BLaER1 (cell line): ENCODE measurements around the gene PGAM2.

ENCODE experiments used
- H3K27ac ChIP-seq: shearing (Covaris generic); formaldehyde crosslinking; 2 replicates; pipeline ENCODE4 v1.8.1; 2022
- H3K27me3 ChIP-seq: shearing (Covaris generic); formaldehyde crosslinking; 2 replicates; pipeline ENCODE4 v1.8.1; 2022
- H3K36me3 ChIP-seq: shearing (Covaris generic); formaldehyde crosslinking; 2 replicates; pipeline ENCODE4 v1.8.1; 2022
- H3K4me1 ChIP-seq: shearing (Covaris generic); formaldehyde crosslinking; 2 replicates; pipeline ENCODE4 v1.8.1; 2022
- H3K4me2 ChIP-seq: shearing (Covaris generic); formaldehyde crosslinking; 2 replicates; pipeline ENCODE4 v1.8.1; 2022
- H3K4me3 ChIP-seq: shearing (Covaris generic); formaldehyde crosslinking; 2 replicates; pipeline ENCODE4 v1.8.1; 2022
- H3K9ac ChIP-seq: shearing (Covaris generic); formaldehyde crosslinking; 2 replicates; pipeline ENCODE4 v1.8.1; 2022
- H3K9me3 ChIP-seq: shearing (Covaris generic); formaldehyde crosslinking; 2 replicates; pipeline ENCODE4 v1.8.1; 2022
- H4K20me1 ChIP-seq: shearing (Covaris generic); formaldehyde crosslinking; 2 replicates; pipeline ENCODE4 v1.8.1; 2022
- Cebpa-rat ChIP-seq: shearing (Covaris generic); IDR thresholded peaks from 2 replicates; pipeline ENCODE4 v1.8.1; 2022

Gene PGAM2

DNA sequence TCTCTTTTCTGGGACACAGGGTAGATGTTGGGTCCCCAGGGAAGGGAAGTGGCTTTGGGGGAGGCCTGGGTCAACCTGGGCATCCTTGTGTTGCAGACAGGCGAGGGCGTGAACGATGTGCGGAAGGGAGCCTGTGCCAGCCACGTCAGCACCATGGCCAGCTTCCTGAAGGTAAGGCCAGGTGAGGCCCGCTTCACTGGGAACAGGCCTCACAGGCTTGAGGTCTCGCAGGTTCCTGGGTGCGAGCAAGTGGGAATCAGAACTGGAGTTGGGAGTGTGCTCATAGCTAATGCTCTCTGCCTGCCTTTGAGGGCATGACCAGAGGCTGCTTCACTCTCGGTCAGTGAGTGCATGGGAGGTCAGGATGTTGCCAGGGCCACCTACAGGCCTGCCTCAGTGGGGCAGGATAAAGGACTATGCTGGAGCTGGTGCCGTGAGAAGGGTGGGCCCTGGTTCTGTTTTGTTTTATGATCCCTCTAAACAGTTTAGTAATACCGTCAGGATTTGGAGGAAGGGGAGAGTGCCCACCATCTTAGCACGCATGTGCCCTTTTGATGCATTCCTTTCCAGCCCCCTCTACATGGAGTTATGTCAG, 12.5 kb downstream of the PGAM2 start:
- no peak overlapping the region for H3K4me3 ChIP-seq
- H3K9me3 ChIP-seq, result no peaks in the 10 kb centered on the region
- 0 out of 2 replicates have a peak overlapping the region, but pooled peaks have one; percentile 4 for H3K27ac ChIP-seq
- H3K4me1 ChIP-seq, result peaks cover 58% of the 10 kb centered on the region
- H3K27me3 ChIP-seq, result no peaks in the 10 kb centered on the region
- peaks cover 100% of the 10 kb centered on the region for H3K36me3 ChIP-seq
- no peak overlapping the region for H3K9ac ChIP-seq
- TF ChIP-seq Cebpa-rat, result no peak
- H3K4me2 ChIP-seq, result peak overlapping the region; percentile 21
- H4K20me1 ChIP-seq, result peaks cover 69% of the 10 kb centered on the region

DNA sequence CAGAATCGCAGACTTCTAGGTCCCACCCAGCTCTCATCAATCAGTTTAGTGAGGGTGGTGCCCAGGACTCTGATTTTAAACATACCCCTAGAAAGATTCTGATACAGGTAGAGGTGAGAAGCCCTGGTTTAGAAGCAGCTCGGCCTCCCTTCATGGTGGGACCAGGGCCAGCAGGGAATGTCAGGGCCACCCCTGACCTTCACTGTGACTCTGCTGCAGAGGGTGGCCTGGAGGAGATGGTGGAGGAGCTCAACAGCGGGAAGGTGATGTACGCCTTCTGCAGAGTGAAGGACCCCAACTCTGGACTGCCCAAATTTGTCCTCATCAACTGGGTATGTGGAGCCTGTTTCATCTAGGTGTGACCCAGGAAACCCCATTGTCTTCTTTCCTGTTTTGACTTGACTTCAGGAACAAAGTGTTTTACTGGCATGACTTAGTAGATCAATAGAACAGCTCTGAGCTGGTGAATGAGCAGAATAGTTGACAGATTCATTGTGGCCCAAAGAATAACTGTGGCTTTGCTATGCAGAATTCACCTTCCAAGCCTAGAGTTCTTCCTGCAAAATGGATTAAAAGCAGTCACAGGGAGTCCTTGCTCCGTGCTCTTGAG, 13.7 kb downstream of the PGAM2 start:
- peaks cover 58% of the 10 kb centered on the region for H3K4me1 ChIP-seq
- H3K4me3 ChIP-seq, result no peak overlapping the region
- no peaks in the 10 kb centered on the region for H3K27me3 ChIP-seq
- no peak overlapping the region for H3K27ac ChIP-seq
- H3K9me3 ChIP-seq, result no peaks in the 10 kb centered on the region
- peak overlapping the region; percentile 21; the same call in 1 of the 2 replicates for H3K4me2 ChIP-seq
- peaks cover 73% of the 10 kb centered on the region for H4K20me1 ChIP-seq
- peaks cover 96% of the 10 kb centered on the region for H3K36me3 ChIP-seq
- no peak for TF ChIP-seq Cebpa-rat
- no peak overlapping the region for H3K9ac ChIP-seq

DNA sequence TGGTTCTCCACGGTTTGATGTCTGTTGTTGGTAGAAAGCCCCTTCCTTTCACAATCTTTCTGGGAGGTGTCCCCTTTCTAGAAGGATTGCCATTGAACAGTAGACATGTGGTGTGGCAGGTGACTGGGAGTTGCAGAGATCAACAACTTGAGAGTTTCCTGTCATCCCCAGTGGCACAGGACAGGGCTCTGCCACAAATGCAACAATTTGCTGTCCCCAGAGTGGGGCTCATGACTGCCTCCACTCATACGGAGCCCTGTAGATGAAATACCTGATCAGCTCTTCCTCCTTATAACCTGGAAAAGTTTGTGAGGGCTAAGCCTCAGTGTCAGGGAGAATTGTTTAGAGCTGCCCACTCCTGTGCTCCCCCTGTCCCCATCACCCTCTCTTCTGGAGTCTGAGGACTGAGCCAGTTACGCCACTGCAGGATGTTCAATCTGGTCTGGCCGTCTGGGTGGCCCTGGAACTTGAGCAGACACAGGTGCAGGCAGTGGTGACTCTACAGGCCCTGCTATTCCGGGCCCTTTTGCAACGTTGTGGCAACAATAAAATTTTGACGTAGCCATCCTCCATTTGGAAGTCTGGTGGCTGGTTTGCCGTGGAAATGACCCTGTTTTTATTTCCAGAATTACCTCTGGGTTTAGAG, 14.3 kb downstream of the PGAM2 start:
- peak overlapping the region; percentile 9 for H3K4me2 ChIP-seq
- H4K20me1 ChIP-seq, result peaks cover 73% of the 10 kb centered on the region
- H3K4me3 ChIP-seq, result no peak overlapping the region
- H3K27me3 ChIP-seq, result no peaks in the 10 kb centered on the region
- H3K9me3 ChIP-seq, result no peaks in the 10 kb centered on the region
- TF ChIP-seq Cebpa-rat, result no peak
- peaks cover 64% of the 10 kb centered on the region for H3K4me1 ChIP-seq
- H3K27ac ChIP-seq, result peak overlapping the region; percentile 30; the same call in 1 of the 2 replicates
- no peak overlapping the region for H3K9ac ChIP-seq
- H3K36me3 ChIP-seq, result peaks cover 89% of the 10 kb centered on the region

DNA sequence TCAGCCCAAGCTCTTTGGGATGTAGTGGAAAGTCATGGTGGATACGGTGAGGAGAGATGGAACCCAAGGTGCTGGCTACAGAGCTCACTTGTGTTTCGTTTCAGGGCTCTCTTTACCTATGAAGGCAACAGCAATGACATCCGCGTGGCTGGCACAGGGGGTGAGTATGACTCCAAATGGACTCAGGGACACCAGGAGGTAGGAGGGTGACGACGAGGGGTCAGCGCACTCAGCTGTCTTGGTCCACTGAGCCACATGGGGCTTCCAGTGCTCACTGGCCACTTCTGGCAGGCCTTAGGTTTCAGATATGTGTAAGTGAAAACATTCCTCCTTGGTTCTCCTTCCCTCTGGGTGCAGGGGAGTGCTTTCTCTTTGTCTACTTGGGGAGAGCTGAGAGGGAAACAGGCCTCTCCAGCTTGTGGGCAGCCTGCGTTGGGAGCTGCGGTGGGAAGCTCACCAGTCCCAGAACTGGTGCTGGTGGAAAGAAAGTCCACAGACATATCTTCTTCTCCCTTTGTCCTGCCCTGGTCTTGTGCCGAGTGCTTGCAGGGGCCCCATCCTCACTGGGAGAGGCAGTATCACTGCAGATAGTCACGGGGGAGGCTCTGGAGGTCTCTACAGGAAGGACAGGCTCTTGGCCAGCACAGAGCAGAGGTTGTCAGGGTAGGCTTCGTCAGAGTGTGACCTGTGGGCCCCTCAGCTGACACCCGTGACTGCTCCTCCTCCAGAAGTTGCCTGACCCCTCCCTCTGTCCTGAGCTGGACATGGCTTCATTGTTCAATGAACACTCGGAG, 15.0 kb downstream of the PGAM2 start:
- no peak overlapping the region for H3K9ac ChIP-seq
- peaks cover 72% of the 10 kb centered on the region for H3K4me1 ChIP-seq
- H3K27me3 ChIP-seq, result no peaks in the 10 kb centered on the region
- H3K27ac ChIP-seq, result peak overlapping the region; percentile 30; the same call in 1 of the 2 replicates
- no peaks in the 10 kb centered on the region for H3K9me3 ChIP-seq
- peaks cover 77% of the 10 kb centered on the region for H4K20me1 ChIP-seq
- no peak overlapping the region for H3K4me3 ChIP-seq
- TF ChIP-seq Cebpa-rat, result no peak
- peak overlapping the region; percentile 9 for H3K4me2 ChIP-seq
- H3K36me3 ChIP-seq, result peaks cover 82% of the 10 kb centered on the region

DNA sequence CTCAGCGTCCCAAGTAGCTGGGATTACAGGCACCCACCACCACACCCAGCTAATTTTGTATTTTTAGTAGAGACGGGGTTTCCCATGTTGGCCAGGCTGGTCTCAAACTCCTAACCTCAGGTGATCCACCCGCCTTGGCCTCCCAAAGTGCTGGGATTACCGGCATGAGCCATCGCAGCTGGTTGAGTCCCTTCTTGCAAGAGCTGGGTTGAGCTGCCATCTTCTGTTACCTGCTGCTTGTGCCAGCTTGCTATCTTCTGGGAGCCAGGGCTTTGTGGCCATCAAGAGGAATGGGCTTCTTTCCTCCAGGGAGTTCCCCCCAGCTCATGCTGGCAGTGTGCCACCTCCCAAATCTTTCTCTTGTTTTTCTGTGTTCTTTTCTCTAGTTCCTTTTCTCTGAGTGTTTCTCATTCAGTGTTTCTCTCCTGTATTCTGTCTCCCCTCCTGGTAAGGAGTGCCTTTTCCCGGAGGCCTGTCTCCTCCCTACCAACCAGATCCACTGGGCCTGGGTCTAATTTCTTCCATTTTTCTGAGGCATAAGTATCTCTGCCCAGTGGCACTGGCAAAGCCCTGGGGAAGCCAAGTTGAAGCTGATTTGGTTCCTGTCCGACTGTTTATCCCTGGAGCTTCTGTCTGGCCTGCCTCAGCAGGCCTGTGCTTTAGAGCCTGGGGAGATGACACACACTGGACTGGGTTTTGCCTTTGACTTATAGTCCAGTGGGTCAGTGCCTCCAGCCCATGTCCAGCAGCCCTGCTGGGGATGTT, 17.2 kb downstream of the PGAM2 start:
- H3K36me3 ChIP-seq, result peaks cover 61% of the 10 kb centered on the region
- H3K4me2 ChIP-seq, result peak overlapping the region; percentile 97
- no peak overlapping the region for H3K4me3 ChIP-seq
- peaks cover 82% of the 10 kb centered on the region for H3K4me1 ChIP-seq
- peaks cover 77% of the 10 kb centered on the region for H4K20me1 ChIP-seq
- H3K27me3 ChIP-seq, result no peaks in the 10 kb centered on the region
- no peak for TF ChIP-seq Cebpa-rat
- H3K9me3 ChIP-seq, result no peaks in the 10 kb centered on the region
- 0 out of 2 replicates have a peak overlapping the region, but pooled peaks have one; percentile 28 for H3K27ac ChIP-seq
- H3K9ac ChIP-seq, result no peak overlapping the region

DNA sequence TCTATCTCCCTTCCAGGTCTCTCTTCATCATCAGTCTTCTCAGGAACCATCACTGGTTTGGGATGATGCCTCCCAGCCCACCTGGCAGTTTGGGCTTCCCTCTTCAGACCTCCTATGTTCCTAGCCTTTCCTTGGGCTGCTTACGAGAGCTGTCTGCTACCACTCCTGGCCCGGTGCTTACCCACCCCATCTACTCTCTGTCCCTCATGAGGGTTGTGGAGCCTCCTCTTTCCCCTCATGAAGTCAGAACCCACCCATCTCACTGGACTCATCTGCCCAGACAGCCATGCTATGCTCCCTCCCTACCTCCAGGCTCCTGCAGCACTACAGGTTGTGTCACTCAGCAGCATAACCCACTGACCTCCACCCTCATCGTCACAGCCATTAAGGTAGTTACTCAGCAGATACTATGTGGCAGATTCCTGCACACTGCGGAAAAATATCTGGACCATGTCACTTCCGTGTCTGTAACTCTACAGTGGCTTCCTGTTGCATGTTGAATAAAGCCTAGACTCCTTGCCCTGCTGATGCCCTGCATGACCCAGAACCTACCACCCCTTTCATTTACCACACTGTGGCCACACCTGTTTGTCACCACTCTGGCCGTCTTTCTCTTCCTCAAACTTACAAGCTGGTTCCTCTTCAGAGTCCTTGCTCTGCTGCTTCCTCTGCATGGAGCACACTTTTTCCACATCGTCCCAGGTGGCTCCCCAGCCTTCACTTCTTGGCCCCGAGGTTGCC, 18.9 kb downstream of the PGAM2 start:
- Histone ChIP-seq H3K4me1 (peaks cover 68% of the 10 kb centered on the region), H3K9ac (peak overlapping the region; percentile 90), H3K4me2 (peak overlapping the region; percentile 97), H3K27ac (peak overlapping the region; percentile 89), H4K20me1 (peaks cover 61% of the 10 kb centered on the region), H3K27me3 (no peaks in the 10 kb centered on the region), H3K9me3 (no peaks in the 10 kb centered on the region), H3K36me3 (peaks cover 43% of the 10 kb centered on the region), H3K4me3 (peak overlapping the region; percentile 97)
- TF ChIP-seq Cebpa-rat, result no peak

DNA sequence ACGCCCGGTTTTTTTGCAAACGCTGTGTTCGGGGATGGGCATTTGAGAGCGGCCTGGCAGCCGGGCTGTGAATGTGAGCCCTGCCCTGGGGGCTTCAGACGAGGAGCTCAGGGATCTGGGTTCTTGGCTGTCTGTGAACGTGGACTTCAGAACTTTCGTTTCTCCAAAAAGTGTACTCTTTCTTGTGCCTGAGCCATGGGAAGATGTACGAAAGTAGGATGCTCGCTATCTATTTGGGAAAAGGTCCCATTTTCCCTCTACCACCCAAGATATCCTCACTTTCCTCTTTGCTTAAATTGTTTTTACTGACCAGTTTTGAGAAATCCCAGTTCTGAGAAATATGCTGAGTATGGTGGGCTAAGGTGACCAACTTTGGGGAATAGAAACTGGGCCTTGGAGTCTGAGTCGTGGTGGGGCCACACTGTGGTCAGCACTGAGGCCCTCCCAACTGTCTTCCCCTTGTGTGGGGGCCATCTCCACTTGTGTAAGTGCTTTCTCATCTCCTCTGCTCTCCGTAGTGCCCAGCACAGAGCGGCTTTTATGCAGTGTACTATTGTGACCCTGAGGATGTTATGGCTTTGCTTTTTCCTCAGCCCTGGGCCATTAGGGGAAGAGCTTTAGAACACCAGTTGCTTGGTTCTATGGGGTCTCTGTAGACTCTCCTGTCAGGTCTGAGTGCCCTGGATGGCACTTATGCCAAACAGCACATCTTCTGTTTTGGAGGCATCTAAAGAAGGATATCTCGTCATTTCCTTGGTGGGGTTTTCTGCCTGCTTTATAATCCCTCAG, 19.9 kb downstream of the PGAM2 start:
- Histone ChIP-seq H4K20me1 (peaks cover 50% of the 10 kb centered on the region), H3K27me3 (no peaks in the 10 kb centered on the region), H3K4me2 (peak overlapping the region; percentile 97), H3K36me3 (peaks cover 33% of the 10 kb centered on the region), H3K4me3 (peak overlapping the region; percentile 97), H3K4me1 (peaks cover 57% of the 10 kb centered on the region), H3K27ac (peak overlapping the region; percentile 89), H3K9ac (peak overlapping the region; percentile 90), H3K9me3 (no peaks in the 10 kb centered on the region)
- TF ChIP-seq Cebpa-rat, result no peak
